Keratinocyte (primary cell): ENCODE results near the gene PGM1.

Experiments used
- CTCF ChIP-seq, 3 experiments: IDR thresholded peaks in 1 of 3; conservative IDR thresholded peaks in 1 of 3; optimal IDR thresholded peaks in 1 of 3; 2 replicates in 2 of 3; 3 replicates in 1 of 3; pipeline versions ENCODE3 to v1.5.1; 2011; ENCODE audit warnings: low read length in 3 of 3, mild to moderate bottlenecking in 3 of 3, moderate library complexity in 2 of 3, control low read depth in 1 of 3, inconsistent platforms in 1 of 3; ENCODE audit not compliant: insufficient read depth in 2 of 3; ENCODE audit errors: extremely low read depth in 1 of 3
- EZH2 ChIP-seq: IDR thresholded peaks from one replicate; pipeline ENCODE4 v1.6.1; 2012; ENCODE audit warnings: inconsistent platforms, mild to moderate bottlenecking, low read length, moderate library complexity

- TF ChIP-seq CTCF (optimal IDR thresholded peaks at IDR 0.05 in 1 of 3, IDR thresholded peaks at IDR 0.05 in 1 of 3, conservative IDR thresholded peaks at IDR 0.05 in 1 of 3; ENCODE audit: extremely low read depth in 1 of 3, insufficient read depth in 2 of 3, low read length in 3 of 3) (no peak), EZH2 (no peak)
Measured at GRCh38 chr1:63569640-63570316, 23.4 kb upstream of the PGM1 start.
